ENCODE results near the gene GOLGA7B.

The GOLGA7B gene

DNA sequence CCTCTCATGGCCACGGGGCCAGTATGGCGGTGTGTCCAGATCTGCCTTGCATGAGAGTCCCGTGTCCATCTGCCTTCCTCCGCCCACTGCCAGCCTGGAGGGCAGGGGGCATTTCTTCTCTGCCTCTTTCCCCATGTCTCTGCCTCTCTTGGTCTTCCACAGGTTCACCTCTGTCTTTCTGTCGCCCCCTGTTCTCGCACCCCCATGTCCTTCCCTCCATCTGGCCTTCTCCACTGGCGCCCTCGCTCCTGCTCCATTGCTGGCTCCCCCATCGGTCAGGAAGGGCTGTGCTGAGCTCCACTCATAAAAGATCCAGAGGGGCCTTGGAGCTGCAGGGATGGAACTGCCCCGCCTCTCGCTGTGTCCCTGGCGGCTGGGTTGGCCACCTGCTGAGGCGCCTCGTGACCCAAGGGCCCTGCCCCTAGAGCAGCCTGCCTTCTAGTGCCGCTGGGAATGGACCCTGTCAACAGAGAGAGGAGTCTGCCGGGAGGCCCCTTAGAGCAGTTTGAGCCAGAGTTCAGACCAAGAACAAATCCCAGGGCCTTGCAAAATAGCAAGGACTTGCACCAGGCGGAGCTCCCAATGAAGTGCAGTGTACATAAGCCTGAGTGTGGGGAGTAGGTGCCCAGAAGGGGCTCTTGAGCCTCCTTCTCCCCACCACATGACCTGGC lies 42.0 kb downstream of the GOLGA7B start:
- H3K4me3 ChIP-seq (ENCODE audit: low read length in 2 of 2), result no peak overlapping the region
- H3K27me3 ChIP-seq (ENCODE audit: control insufficient read depth in 2 of 2, insufficient read depth in 2 of 2, low read length in 2 of 2), result peaks cover 0 to 2% of the 10 kb centered on the region in 2 donors
- no peaks in the 10 kb centered on the region for H3K4me1 ChIP-seq (ENCODE audit: control insufficient read depth in 2 of 2, insufficient read depth in 2 of 2, low read length in 2 of 2)
- no peaks in the 10 kb centered on the region for H3K9me3 ChIP-seq (ENCODE audit: control insufficient read depth in 2 of 2, low read length in 2 of 2)
- no peaks in the 10 kb centered on the region for H3K36me3 ChIP-seq (ENCODE audit: control insufficient read depth in 2 of 2, insufficient read depth in 2 of 2, low read length in 2 of 2)
- no peak overlapping the region for H3K27ac ChIP-seq (ENCODE audit: low read depth in 2 of 2, low read length in 2 of 2)
- H3K9ac ChIP-seq (ENCODE audit: low read depth in 1 of 2, low read length in 2 of 2), result no peak overlapping the region

- no peaks in the 10 kb centered on the region for H3K4me1 ChIP-seq (ENCODE audit: control insufficient read depth in 2 of 2, insufficient read depth in 2 of 2, low read length in 2 of 2)
- H3K9ac ChIP-seq (ENCODE audit: low read depth in 1 of 2, low read length in 2 of 2), result no peak overlapping the region
- peaks cover 0 to 2% of the 10 kb centered on the region in 2 donors for H3K27me3 ChIP-seq (ENCODE audit: control insufficient read depth in 2 of 2, insufficient read depth in 2 of 2, low read length in 2 of 2)
- no peaks in the 10 kb centered on the region for H3K9me3 ChIP-seq (ENCODE audit: control insufficient read depth in 2 of 2, low read length in 2 of 2)
- no peak overlapping the region for H3K27ac ChIP-seq (ENCODE audit: low read depth in 2 of 2, low read length in 2 of 2)
- no peaks in the 10 kb centered on the region for H3K36me3 ChIP-seq (ENCODE audit: control insufficient read depth in 2 of 2, insufficient read depth in 2 of 2, low read length in 2 of 2)
- no peak overlapping the region for H3K4me3 ChIP-seq (ENCODE audit: low read length in 2 of 2)
Measured at GRCh38 chr10:97892506-97892905, 42.9 kb downstream of the GOLGA7B start.

GRCh38 chr10:97892939-97893338 lies 43.3 kb downstream of the GOLGA7B start:
- Histone ChIP-seq H3K27me3 (ENCODE audit: control insufficient read depth in 2 of 2, insufficient read depth in 2 of 2, low read length in 2 of 2) (peaks cover 0 to 2% of the 10 kb centered on the region in 2 donors), H3K9ac (ENCODE audit: low read depth in 1 of 2, low read length in 2 of 2) (no peak overlapping the region), H3K36me3 (ENCODE audit: control insufficient read depth in 2 of 2, insufficient read depth in 2 of 2, low read length in 2 of 2) (no peaks in the 10 kb centered on the region), H3K9me3 (ENCODE audit: control insufficient read depth in 2 of 2, low read length in 2 of 2) (no peaks in the 10 kb centered on the region), H3K4me3 (ENCODE audit: low read length in 2 of 2) (no peak overlapping the region), H3K27ac (ENCODE audit: low read depth in 2 of 2, low read length in 2 of 2) (no peak overlapping the region), H3K4me1 (ENCODE audit: control insufficient read depth in 2 of 2, insufficient read depth in 2 of 2, low read length in 2 of 2) (no peaks in the 10 kb centered on the region)

- Histone ChIP-seq H3K9me3 (ENCODE audit: control insufficient read depth in 2 of 2, low read length in 2 of 2) (no peaks in the 10 kb centered on the region), H3K4me3 (ENCODE audit: low read length in 2 of 2) (no peak overlapping the region), H3K27me3 (ENCODE audit: control insufficient read depth in 2 of 2, insufficient read depth in 2 of 2, low read length in 2 of 2) (peaks cover 0 to 2% of the 10 kb centered on the region in 2 donors), H3K9ac (ENCODE audit: low read depth in 1 of 2, low read length in 2 of 2) (no peak overlapping the region), H3K4me1 (ENCODE audit: control insufficient read depth in 2 of 2, insufficient read depth in 2 of 2, low read length in 2 of 2) (no peaks in the 10 kb centered on the region), H3K27ac (ENCODE audit: low read depth in 2 of 2, low read length in 2 of 2) (no peak overlapping the region), H3K36me3 (ENCODE audit: control insufficient read depth in 2 of 2, insufficient read depth in 2 of 2, low read length in 2 of 2) (no peaks in the 10 kb centered on the region)
Measured at GRCh38 chr10:97894092-97894491, 44.4 kb downstream of the GOLGA7B start.

GRCh38 chr10:97895084-97895483 lies 45.4 kb downstream of the GOLGA7B start:
- Histone ChIP-seq H3K9ac (ENCODE audit: low read depth in 1 of 2, low read length in 2 of 2) (no peak overlapping the region), H3K4me3 (ENCODE audit: low read length in 2 of 2) (no peak overlapping the region), H3K36me3 (ENCODE audit: control insufficient read depth in 2 of 2, insufficient read depth in 2 of 2, low read length in 2 of 2) (no peaks in the 10 kb centered on the region), H3K27ac (ENCODE audit: low read depth in 2 of 2, low read length in 2 of 2) (no peak overlapping the region), H3K9me3 (ENCODE audit: control insufficient read depth in 2 of 2, low read length in 2 of 2) (no peaks in the 10 kb centered on the region), H3K4me1 (ENCODE audit: control insufficient read depth in 2 of 2, insufficient read depth in 2 of 2, low read length in 2 of 2) (no peaks in the 10 kb centered on the region), H3K27me3 (ENCODE audit: control insufficient read depth in 2 of 2, insufficient read depth in 2 of 2, low read length in 2 of 2) (no peaks in the 10 kb centered on the region)

DNA sequence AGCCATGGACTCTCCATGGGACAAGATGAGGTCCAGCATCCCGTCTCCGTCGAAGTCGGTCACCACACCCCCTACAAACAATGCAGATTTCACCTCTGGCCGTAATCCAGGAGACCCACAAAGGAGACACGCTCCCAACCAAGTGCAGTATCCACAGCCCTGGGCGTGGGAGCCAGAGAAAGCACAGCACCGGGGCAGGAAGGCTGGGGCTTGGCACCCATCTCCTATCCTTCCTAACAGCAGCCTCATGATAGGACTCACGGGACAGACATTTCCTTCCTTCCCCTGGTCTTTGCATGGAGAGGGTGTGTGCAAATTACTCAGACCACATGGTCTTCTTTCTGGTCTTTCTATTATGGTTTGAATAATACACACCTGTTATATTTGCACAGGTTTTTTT lies 46.3 kb downstream of the GOLGA7B start:
- Histone ChIP-seq H3K9me3 (ENCODE audit: control insufficient read depth in 2 of 2, low read length in 2 of 2) (no peaks in the 10 kb centered on the region), H3K36me3 (ENCODE audit: control insufficient read depth in 2 of 2, insufficient read depth in 2 of 2, low read length in 2 of 2) (no peaks in the 10 kb centered on the region), H3K27ac (ENCODE audit: low read depth in 2 of 2, low read length in 2 of 2) (no peak overlapping the region), H3K27me3 (ENCODE audit: control insufficient read depth in 2 of 2, insufficient read depth in 2 of 2, low read length in 2 of 2) (no peaks in the 10 kb centered on the region), H3K4me3 (ENCODE audit: low read length in 2 of 2) (no peak overlapping the region), H3K4me1 (ENCODE audit: control insufficient read depth in 2 of 2, insufficient read depth in 2 of 2, low read length in 2 of 2) (no peaks in the 10 kb centered on the region), H3K9ac (ENCODE audit: low read depth in 1 of 2, low read length in 2 of 2) (no peak overlapping the region)

- no peaks in the 10 kb centered on the region for H3K9me3 ChIP-seq (ENCODE audit: control insufficient read depth in 2 of 2, low read length in 2 of 2)
- H3K27me3 ChIP-seq (ENCODE audit: control insufficient read depth in 2 of 2, insufficient read depth in 2 of 2, low read length in 2 of 2), result no peaks in the 10 kb centered on the region
- no peak overlapping the region for H3K27ac ChIP-seq (ENCODE audit: low read depth in 2 of 2, low read length in 2 of 2)
- H3K4me3 ChIP-seq (ENCODE audit: low read length in 2 of 2), result no peak overlapping the region
- H3K4me1 ChIP-seq (ENCODE audit: control insufficient read depth in 2 of 2, insufficient read depth in 2 of 2, low read length in 2 of 2), result no peaks in the 10 kb centered on the region
- H3K36me3 ChIP-seq (ENCODE audit: control insufficient read depth in 2 of 2, insufficient read depth in 2 of 2, low read length in 2 of 2), result no peaks in the 10 kb centered on the region
- no peak overlapping the region for H3K9ac ChIP-seq (ENCODE audit: low read depth in 1 of 2, low read length in 2 of 2)
Measured at GRCh38 chr10:97896756-97897358, 47.2 kb downstream of the GOLGA7B start.

- Histone ChIP-seq H3K36me3 (ENCODE audit: control insufficient read depth in 2 of 2, insufficient read depth in 2 of 2, low read length in 2 of 2) (no peaks in the 10 kb centered on the region), H3K9ac (ENCODE audit: low read depth in 1 of 2, low read length in 2 of 2) (no peak overlapping the region), H3K4me1 (ENCODE audit: control insufficient read depth in 2 of 2, insufficient read depth in 2 of 2, low read length in 2 of 2) (no peaks in the 10 kb centered on the region), H3K4me3 (ENCODE audit: low read length in 2 of 2) (no peak overlapping the region), H3K27ac (ENCODE audit: low read depth in 2 of 2, low read length in 2 of 2) (no peak overlapping the region), H3K9me3 (ENCODE audit: control insufficient read depth in 2 of 2, low read length in 2 of 2) (no peaks in the 10 kb centered on the region), H3K27me3 (ENCODE audit: control insufficient read depth in 2 of 2, insufficient read depth in 2 of 2, low read length in 2 of 2) (no peaks in the 10 kb centered on the region)
Measured at GRCh38 chr10:97898429-97898828, 48.8 kb downstream of the GOLGA7B start.

DNA sequence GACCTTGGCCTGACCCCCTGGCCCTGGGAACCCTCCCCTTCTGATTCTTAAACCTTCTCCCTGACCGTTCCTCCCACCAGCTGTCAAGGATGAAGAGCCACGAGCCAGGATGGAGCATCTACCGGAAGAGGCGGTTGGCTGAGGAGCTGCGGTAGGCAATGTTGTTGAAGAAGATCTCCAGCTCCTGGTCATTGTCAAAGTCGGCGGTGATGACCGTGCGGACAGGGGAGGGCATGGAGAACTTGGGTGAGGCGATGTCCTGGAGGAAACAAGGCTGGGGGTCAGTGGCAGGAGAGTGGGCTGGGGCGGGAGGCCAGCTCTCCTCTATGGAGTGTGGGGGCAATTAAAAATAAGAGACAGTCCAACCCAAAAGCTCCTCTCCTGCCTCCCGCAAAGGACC lies 51.7 kb downstream of the GOLGA7B start:
- Histone ChIP-seq H3K9ac (ENCODE audit: low read depth in 1 of 2, low read length in 2 of 2) (no peak overlapping the region), H3K9me3 (ENCODE audit: control insufficient read depth in 2 of 2, low read length in 2 of 2) (no peaks in the 10 kb centered on the region), H3K4me3 (ENCODE audit: low read length in 2 of 2) (no peak overlapping the region)

GRCh38 chr10:97903128-97904017 lies 53.7 kb downstream of the GOLGA7B start:
- no peak overlapping the region for H3K9ac ChIP-seq (ENCODE audit: low read depth in 1 of 2, low read length in 2 of 2)
- H3K36me3 ChIP-seq (ENCODE audit: control insufficient read depth in 2 of 2, insufficient read depth in 2 of 2, low read length in 2 of 2), result no peaks in the 10 kb centered on the region
- no peak overlapping the region for H3K27ac ChIP-seq (ENCODE audit: low read depth in 2 of 2, low read length in 2 of 2)
- H3K4me3 ChIP-seq (ENCODE audit: low read length in 2 of 2), result no peak overlapping the region
- H3K4me1 ChIP-seq (ENCODE audit: control insufficient read depth in 2 of 2, insufficient read depth in 2 of 2, low read length in 2 of 2), result no peaks in the 10 kb centered on the region
- H3K9me3 ChIP-seq (ENCODE audit: control insufficient read depth in 2 of 2, low read length in 2 of 2), result no peaks in the 10 kb centered on the region
- H3K27me3 ChIP-seq (ENCODE audit: control insufficient read depth in 2 of 2, insufficient read depth in 2 of 2, low read length in 2 of 2), result no peaks in the 10 kb centered on the region

More for the DNA sequence above, 51.7 kb downstream of the GOLGA7B start:
- Histone ChIP-seq H3K27ac (ENCODE audit: low read depth in 2 of 2, low read length in 2 of 2) (no peak overlapping the region), H3K4me1 (ENCODE audit: control insufficient read depth in 2 of 2, insufficient read depth in 2 of 2, low read length in 2 of 2) (no peaks in the 10 kb centered on the region), H3K36me3 (ENCODE audit: control insufficient read depth in 2 of 2, insufficient read depth in 2 of 2, low read length in 2 of 2) (no peaks in the 10 kb centered on the region), H3K27me3 (ENCODE audit: control insufficient read depth in 2 of 2, insufficient read depth in 2 of 2, low read length in 2 of 2) (no peaks in the 10 kb centered on the region)
